A204.1 (cell line): ENCODE measurements around the gene SPIN4.
A peak's percentile ranks its signal among the peaks of the same experiment; 100 is the strongest.
"Not testable (repeated sequence)": the region's sequence is repeated elsewhere in the genome, so short reads cannot be mapped to it uniquely, and the experiment has no call there.

Source experiments
- FAIRE-seq: peaks from 2 replicates; lab custom pipeline; 2012; peaks lifted over from hg19 to GRCh38; lab: Jason Lieb, UNC

The SPIN4 gene

DNA sequence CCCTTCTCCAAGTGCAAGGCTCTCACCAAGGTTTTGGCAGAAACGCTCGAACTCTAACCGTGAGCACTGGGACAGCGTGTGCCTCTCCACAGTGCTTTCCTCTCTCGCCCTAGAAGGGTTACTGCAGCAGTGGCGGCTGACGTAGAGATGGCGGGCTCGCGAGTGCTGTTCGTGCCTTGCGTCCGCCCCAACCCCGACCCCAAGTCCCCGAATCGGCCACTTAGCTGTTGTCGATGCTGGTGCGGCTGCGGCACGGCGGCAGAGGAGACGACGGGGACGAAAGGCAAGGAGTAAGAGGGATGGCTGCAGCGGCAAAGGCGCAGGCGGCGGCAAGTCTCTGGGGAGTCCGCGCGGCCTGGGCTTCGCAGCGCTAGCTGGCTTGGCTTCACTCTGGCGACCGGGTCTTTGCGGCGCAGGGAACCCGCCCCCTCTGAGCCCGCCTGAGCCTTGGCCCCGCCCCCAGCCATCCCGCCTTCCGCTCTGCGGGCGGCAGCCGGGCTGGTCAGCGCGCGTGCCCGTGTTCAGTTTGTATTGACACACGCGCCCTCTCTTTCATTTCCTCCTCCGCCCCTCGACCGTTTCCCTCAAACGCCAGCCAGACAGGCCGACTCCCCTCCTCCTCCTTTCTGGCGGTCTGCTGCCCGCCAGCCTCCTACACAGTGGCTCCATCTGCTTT lies at the start of gene SPIN4:
SPIN4 (minus strand) TSS at position 392 of the 676 bp plus-strand sequence. CDS start 513 bp downstream, outside the sequence.
- no peak for FAIRE-seq

DNA sequence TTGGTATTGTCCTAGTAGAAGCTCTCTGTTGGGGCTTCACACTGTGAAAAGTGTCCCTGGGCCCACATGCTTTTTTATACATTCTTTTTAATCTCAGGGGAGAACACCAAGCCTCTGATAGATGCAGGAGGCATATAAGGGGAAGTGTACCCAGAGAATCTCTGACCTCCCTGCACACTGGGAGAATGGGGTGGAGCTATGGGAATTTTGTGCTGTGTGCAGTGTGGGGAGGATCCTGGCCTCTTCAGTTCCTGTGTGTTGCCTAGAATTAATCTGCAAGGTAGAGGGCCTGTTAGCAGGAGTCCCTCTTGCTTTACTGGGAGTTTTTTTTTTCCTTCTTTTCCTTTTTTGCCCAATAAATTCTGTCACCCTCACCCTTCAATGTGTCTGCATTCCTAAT lies 49.2 kb upstream of the SPIN4 start:
- FAIRE-seq = no peak

DNA sequence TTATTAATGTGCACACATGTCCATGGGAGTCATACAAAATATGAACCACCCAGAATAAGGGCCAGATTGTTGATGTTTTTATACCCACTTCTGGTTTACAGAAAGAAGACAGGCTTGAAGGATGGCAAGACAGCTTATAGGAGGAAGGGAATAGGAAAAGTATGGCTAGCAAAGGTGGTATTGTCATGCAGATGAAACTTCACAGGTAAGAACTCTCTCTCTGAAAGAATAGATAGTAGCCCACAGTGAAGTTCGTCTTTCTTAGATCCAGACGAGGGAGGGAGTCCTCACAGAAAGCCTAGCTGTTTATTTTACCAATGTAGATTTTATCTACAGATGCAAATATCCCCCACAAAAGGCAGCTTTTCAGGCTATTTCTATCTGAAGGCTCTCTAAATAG lies 43.7 kb upstream of the SPIN4 start:
- no peak for FAIRE-seq

DNA sequence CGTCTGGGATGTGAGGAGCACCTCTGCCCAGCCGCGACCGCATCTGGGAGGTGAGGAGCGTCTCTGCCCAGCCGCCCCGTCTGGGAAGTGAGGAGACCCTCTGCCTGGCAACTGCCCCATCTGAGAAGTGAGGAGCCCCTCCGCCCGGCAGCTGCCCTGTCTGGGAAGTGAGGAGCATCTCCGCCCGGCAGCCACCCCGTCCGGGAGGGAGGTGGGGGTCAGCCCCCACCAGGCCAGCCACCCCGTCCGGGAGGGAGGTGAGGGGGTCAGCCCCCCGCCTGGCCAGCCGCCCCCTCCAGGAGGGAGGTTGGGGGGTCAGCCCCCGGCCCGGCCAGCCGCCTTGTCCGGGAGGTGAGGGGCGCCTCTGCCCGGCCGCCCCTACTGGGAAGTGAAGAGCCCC lies 42.0 kb upstream of the SPIN4 start:
- not testable (repeated sequence) for FAIRE-seq

DNA sequence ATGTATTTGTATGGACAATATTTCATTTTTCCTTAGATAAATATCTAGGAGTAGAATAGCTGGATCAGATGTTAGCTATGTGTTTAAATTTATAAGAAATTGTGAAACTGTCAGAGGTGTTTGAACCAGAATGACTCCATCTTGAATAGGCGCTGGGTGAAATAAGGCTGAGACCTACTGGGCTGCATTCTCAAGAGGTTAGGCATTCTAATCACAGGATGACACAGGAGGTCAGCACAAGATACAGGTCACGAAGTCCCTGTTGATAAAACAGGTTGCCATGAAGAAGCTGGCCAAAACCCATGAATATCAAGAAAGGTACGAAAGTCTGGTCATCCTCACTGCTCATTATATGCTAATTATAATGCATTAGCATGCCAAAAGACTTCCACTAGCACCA lies 36.3 kb upstream of the SPIN4 start:
- FAIRE-seq = no peak

DNA sequence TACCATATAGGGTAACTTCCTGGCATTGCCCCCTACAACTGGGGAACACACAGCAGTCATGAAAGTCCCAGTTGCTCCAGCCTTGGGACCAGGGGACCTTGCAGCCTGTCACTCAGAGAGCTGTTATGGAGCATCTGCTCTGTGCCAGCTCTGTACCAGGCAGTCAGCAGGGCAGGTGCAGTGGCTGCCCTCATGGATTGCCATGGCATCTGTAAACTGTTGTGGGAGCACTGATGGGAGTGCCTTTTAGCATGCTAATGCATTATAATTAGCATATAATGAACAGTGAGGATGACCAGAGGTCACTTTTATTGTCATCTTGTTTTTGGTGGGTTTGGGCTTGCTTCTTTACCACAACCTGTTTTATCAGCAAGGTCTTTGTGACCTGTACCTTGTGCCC lies 33.1 kb upstream of the SPIN4 start:
- FAIRE-seq = not testable (repeated sequence)

DNA sequence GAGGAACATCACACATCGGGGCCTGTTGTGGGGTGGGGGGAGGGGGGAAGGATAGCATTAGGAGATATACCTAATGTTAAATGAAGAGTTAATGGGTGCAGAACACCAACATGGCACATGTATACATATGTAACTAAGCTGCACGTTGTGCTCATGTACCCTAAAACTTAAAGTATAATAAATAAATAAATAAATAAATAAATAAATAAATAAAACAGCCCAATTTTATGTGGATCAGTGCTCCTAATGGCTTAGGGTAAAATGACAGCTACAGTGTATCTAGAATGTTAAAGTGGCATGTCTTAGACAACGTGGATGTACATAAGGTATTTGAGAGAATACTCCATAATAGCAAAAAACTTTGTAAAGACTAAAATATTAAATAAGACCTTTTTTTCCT lies 21.9 kb upstream of the SPIN4 start:
- FAIRE-seq = not testable (repeated sequence)

DNA sequence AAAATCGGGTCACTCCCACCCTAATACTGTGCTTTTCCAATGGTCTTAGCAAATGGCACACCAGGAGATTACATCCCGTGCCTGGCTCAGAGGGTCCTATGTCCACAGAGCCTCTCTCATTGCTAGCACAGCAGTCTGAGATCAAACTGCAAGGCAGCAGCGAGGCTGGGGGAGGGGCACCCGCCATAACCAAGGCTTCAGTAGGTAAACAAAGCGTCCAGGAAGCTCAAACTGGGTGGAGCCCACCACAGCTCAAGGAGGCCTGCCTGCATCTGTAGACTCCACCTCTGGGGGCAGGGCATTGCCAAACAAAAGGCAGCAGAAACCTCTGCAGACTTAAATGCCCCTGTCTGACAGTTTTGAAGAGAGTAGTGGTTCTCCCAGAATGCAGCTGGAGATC lies 16.6 kb upstream of the SPIN4 start:
- not testable (repeated sequence) for FAIRE-seq

DNA sequence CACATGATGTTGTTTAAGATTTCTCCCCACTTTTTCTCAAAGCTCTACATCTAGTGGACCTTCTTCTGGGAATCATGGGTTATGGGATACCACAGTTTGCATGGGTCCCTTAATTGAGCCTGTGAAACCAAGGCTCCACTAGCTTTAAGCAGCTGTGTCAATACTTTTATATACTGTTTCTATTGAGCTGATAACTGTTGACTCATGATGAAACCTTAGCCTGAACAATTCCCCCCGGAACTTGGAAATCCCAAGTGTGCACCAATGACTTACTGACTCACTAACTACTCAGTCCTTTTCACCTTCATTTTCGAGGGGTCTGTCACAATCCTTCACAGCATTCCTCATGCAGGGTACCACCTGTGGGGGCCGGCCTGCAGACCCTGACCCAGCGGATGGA lies 12.7 kb upstream of the SPIN4 start:
- FAIRE-seq = no peak

DNA sequence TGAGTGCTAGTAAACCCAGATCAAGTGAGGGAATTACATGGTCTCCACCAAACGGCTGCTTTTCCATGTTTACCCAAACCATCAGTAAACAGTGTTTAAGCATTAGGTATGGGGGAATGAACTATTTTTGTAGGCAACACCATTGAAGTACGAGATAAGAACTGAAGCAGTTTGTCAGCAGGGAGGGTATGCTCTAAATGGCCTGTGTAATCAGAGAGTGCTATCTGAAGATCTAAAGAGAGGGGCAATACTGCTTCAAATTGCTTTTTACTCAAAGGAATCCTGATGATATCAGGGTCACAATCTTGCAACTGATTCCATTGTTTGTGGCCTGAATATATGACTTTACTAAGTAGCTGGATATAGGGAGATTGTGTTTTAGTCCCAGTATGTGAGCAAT lies 10.4 kb upstream of the SPIN4 start:
- FAIRE-seq = no peak

DNA sequence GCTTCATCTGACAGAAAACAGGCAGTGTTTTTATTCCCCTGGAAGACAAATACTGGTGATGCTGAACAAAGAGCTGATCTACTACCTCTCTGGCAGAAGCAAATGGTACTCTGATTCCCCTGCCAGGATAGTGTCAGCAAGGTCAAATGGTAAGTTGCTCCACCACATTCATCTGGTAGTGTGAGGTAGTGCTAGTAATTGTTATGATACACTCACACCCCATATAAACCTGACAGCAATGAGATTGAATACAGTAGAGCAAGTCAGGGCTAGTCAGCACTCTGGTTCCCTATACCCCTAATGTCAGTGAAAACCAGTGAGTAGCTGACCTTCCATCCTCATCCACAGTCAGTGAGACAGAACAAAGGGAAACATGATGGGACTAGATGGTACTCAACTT lies 3.4 kb upstream of the SPIN4 start:
- no peak for FAIRE-seq

DNA sequence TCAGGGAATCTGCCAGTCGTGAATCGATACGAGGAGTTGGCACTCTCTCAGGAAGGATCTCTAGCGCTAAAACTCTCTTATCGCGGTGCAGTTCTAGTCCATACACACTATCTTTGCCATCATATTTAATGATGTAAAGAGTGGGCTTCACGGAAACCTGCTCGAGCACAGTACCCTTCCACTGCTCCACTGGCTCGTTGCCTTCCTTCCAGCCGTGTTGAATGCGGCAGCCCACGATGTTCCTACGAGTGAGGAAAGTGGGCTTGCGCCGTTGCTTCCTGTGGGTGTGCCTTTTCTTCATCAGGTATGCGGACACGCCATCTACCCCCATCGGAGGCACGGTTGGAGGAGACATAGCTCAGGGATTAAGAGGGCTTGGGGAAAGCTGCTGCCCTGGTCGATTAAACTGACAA lies 661 bp downstream of the SPIN4 start:
- no peak for FAIRE-seq

DNA sequence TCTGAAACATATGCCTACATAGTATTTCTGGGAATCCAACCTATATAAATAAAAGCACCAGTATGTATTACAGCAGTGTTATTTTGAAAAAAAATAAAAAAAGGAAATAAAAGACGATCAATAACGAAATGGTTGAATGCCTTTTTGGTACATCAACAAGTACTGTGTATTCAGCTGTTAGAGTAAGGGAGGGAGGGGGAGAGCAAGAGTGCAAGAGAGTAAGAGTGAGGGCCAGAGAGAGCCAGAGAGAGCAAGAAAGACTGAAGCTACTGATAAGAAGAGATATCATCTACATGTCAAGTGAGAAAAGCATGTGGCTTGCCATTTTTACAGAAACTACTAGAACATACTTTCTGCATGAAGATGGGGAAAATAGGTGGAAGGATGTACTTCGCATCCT lies 1.8 kb downstream of the SPIN4 start:
- FAIRE-seq = no peak

DNA sequence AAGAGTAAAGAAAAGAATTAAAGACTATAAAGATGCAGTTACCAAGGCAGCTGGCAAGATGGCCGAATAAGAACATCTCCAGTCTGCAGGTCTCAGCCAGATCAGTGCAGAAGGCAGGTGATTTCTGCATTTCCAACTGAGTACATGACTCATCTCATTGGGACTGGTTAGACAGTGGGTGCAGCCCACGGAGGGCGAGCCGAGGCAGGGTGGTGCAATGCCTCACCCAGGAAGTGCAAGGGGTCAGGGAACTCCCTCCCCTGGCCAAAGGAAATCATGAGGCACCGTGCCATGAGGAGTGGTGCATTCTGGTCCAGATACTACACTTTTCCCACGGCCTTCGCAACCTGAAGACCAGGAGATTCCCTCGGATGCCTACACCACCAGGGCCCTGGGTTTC lies 20.5 kb downstream of the SPIN4 start:
- no peak for FAIRE-seq

DNA sequence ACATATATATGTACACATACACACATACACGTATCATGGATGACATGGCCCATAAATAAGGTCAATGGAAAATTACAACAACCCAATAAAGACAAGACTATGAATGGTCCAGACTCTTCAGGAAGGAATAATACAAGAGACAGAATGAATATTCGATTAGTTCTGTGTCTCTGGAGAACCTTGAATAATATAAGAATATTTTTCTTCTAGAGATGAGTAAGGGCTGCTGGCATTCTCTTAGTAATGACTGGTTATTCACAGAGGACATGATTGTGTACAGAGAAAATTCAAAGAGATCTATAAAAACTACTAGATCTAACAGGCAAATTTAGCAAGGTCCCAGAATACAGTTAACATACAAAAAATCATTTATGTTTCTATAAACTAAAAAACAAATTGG lies 23.3 kb downstream of the SPIN4 start:
- FAIRE-seq = peak; percentile 19

DNA sequence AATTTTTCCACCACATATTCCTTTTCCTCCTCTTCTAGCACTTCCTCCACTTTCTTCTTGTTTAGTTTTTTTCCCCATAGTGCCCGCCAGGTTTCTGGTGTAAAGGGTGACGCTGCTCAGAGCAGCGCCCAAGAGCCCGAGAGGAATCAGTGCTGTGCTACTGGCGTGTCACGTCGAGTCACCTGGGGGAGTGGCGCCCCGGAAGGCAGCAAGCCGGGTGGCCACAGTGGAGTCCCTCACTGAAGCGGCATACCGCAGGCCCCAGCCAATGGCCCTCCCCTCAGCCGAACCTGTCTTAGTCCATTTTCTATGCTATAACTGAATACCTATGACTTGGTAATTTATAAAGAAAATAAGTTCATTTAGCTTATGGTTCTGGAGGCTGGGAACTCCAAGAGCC lies 51.5 kb downstream of the SPIN4 start:
- FAIRE-seq = no peak
